Cerebellar nuclear complex (tissue), 1 donor: ENCODE results near the gene FLNA.
A peak's percentile ranks its signal among the peaks of the same experiment; 100 is the strongest.

Experiments used
- DNase-seq, 2 experiments: peaks; one replicate each; lab custom pipeline; 2025; lab: John Stamatoyannopoulos, UW

Gene FLNA

GRCh38 chrX:154375156-154375504 lies 696 bp upstream of the FLNA start:
- no peak for DNase-seq

GRCh38 chrX:154373340-154374306 lies 811 bp downstream of the FLNA start:
- DNase-seq, result peak in 1 of 2 experiments; percentile 11

GRCh38 chrX:154372612-154373022 lies 1.8 kb downstream of the FLNA start:
- no peak for DNase-seq

DNA sequence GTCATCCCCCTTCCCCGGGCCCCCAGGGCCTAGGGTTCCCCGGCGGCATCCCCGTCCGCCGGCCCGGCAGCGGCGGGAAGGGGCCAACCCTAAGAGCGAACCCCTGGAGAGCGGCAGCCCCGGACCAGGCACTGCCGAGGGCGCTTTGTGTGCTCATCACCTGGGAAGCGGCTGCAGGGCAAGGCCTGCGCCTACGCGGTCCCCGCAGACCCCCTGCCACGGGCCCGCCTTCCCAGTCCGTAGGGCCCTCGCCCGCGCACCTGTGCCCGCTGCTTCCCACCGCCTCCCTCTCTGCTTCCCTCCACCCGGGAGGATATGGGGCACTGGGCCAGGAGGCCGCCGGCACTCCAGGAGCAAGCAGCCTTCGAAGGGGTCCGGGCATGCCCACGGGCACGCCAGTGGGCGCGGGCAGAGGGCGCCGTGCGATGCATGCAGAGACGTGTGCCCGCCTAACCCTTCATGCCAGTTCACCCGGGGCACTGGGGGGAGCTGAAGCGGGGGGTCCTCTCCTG lies 2.6 kb downstream of the FLNA start:
- no peak for DNase-seq

DNA sequence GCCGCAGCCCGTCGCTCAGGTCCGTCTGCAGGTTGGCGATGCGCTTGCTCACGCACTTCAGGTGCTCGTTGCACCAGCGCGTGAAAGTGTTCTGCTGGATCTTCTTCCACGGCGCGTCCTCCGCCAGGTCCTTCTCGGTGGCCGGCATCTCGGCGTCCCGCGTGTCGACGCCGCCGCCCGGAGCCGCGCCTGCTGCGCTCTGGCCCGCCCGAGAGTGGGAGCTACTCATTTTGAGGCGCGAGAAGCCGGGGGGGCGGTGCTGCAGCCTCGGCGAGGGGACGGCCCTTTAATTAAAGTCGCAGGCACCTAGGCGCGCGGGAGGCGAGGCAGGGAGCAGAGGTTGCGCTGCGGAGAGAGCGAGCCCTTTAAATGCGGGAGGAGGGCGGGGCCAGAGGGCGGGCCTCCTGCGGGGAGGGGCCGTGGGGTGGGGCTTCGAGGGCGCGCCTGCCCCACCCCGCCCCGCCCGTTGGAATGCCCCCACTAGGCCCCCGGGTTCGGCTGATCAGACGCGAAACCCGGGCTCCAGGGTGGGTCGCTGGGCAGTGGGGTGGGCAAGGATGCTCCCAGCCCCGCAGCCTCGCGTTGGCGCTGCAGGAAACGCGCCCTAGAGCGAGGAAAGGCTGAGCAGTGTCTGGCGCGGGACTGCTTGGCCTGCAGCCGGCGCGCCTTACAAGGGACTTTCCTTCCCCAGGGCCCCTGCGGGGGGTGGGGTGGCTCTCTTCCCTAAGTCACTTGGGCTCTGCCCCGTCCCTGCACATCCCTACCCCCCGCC lies 3.2 kb downstream of the FLNA start:
- peak; percentile 19 to 67 for DNase-seq

DNA sequence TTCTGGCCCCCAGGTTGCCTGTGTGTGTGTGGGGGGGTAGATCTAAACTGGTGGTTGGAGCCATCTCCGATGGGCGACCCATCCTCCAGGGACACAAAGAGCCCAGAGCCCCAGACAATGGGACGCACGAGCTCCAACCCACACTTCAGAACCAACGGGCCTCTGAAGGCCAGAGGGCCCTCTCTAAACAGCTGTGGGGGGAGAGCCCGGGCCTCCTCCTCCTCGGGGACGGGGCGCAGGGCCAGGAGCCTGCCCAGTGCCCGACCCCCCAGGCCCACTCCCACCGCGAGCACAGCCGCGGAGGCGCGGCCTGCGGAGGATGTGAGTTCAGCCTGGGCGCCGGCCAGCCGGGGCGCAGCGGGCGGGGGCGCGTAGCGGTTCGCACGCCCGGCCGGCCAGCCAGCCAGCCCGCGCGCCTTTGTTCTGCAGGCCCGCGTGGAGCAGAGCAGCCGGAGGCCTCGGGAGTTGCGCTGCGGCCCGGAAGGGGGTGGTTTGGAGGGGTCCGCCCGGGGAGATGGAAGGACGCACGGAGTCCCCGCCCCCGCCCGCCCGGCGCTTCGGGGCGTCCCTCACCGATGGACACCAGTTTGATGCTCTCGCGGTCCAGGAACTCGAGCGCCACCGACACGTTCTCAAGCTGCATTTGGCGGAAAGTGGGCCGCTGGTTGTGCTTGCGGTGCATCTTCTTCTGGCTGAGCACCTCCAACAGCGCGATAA lies 4.0 kb downstream of the FLNA start:
- no peak for DNase-seq

DNA sequence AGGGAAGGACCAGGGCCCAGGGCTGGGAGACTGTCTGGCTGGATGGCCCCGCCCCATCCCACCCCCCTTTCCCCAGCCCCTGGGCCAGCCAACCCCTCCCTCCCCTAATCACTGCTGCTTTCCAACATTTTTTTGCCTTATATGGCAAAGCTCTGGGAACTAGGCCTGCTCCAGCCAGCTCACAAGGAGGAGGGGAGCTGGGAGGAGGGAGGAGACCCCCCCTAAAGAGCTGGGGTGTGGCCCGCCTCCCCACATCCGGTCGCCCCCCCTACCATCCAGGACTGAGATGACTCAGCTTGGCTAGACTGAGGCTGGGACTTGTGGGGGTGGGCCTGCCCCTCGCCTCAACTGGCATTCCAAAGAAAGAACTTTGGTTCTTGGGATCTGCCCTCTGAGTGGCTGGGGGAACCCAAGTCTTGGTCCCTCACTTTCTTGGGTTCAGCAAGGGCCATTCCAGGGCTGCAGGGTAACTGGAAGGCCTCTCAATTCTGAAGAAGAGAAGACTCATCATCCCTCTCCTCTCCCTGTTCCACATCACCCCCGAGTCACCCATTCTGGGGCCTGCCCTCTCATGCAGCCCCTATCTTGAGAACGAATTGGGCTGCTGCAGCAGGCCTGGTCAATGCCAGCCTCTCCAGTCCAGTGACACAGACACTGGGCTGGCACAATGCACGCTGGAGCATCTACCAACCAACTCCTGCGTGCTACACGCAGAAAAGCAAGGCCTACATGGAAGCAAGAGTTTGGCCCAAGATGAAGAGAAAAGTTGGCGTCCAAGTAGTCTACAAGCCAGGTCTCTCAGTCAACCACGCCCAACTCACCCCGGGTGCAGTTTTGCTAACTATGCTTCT lies 4.8 kb downstream of the FLNA start:
- DNase-seq, result no peak

DNA sequence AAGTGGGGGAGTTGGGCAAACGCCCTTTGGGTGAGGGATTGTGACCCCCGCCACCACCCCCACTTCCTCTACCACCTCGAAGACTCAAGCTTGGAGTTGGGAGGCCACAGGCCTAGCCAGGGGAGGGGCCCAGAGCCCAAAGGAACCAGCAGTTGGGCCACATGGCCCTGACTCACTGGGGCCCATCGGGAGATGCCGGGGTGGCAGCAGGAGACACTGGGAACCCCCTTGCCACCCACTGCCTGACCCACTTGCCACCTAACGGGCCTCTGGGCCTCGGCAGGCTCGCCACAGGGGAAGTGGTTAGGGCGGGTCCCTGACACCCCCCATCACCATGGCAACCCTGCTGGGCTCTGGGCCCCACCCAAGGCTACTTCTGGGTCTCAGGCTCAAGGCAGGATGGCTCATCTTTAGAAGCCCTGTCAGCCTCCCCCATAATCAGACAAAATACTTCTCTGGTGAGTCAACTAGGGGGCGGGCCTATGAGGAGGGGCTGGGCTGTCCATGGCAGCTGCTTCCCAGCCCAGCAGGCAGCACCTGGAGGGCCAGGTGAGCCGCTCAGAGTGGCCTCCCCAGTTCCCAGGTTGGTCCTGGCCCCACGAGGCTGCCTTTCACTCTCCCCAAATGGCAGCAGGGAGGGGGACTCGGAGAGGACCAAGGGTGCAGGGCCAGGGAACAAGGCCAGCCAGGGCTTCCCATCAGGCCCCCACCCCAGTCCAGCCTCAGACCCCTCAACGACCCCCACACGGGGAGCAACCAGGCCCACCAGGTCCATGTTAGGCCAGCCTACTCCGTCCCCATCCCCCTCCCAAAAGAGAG lies 5.6 kb downstream of the FLNA start:
- DNase-seq, result no peak

GRCh38 chrX:154367474-154368308 lies 6.7 kb downstream of the FLNA start:
- DNase-seq, result no peak

GRCh38 chrX:154366666-154367055 lies 7.8 kb downstream of the FLNA start:
- DNase-seq, result no peak

GRCh38 chrX:154365997-154366665 lies 8.3 kb downstream of the FLNA start:
- DNase-seq, result no peak

DNA sequence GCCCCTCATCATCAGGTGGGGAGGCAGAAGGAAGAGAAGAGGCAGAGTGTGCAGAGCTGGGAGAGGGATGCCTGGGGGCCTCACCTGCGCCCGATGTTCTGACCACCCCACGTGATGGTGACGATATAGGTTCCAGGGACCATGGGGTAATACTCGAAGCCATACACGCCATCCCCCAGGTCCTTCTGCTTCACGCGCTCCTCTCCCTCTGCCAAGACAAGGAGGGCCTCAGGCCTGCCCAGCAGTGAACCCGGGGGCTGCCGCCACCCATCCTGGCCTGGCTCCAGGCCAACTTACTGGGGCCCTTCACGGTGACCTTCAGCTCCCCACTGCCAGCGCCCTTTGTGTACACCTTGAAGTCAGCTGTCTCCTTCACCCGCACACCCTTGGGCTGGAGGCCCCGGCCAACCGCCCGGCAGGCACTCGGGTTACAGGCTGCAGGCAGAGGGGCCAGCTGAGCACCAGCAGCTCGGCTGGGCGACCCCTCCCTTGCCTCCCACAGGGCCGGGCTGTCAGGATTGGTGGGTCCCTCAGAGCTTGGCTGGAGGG lies 9.3 kb downstream of the FLNA start:
- DNase-seq, result no peak

DNA sequence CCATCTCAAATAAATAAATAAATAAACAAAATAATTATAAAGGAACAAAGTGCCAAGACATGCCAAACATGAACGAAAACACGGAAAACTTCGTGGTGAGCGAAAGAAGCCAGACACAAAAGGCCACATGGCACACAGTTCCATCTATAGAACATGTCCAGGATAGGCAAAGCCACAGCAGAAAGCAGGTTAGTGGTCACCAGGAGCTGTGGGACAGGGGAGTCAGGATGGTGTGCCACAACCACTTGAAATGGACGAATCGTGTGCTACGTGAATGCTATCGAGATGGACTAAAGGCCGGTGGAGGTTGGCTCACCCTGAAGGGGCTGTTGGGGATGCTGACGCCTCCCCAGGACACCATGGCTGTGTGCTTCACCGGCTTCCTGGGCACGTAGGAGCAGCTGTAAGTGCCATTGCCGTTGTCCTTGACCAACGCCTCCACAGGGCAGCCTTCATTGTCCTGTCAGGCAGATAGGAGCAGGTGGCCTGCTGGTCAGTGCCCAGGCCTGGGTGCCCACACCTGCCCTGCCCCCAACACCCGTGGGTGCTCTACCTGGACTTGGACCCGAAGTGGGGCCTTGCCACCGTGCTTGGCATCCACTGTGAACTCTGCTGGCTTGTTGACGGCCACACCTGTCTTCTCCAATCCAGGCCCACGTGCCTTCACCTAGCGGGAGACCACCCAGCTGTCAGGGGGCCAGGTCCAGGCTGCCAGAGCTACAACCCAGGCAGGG lies 10.6 kb downstream of the FLNA start:
- DNase-seq, result no peak

- DNase-seq, result no peak
Observed at GRCh38 chrX:154362085-154362742, 12.2 kb downstream of the FLNA start.

- no peak for DNase-seq
Observed at GRCh38 chrX:154360155-154360713, 14.2 kb downstream of the FLNA start.

DNA sequence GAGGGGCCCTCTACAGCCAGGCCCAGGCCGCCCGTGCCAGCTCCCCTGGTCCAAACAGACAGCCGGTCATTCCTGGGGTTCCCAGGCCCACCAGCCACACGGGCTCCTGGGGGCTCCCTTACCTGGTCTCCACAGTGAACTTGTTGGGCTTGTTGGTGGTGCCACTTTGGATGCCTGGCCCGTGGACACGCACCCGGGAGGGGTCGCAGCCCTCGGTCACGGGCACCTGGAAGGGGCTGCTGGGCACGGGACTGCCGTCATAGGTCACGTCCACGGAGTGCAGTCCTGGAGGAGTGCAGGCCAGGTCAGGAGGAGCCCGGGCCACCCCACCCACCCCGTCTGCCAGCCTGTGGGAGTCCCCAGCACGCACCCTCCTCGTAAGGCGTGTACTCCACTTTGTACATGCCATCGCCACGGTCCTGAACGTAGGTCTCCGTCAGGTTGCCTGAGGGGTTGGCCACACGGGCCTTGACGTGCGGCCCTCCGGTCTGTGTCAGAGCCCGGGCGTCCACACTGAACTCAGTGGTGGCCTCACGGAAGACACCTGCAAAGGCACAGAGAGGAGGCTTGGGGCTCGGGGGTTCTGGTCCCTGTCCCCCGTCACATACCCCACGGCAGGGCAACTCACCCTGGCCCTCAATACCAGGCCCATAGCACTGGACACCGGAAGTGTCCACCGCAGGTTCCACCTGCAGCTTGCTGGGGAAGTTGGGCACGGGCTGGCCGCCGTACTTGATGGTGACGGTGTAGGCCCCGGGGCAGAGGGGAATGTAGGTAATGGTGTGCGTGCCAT lies 14.9 kb downstream of the FLNA start:
- DNase-seq, result no peak
